ENCODE measurements around the gene MYLK4. TPM values are rescaled to one million over a fixed set of nuclear protein-coding genes. Genes with fewer than 3 reads are reported as not detected.
A peak's percentile ranks its signal among the peaks of the same experiment; 100 is the strongest.

MYLK4 gene
- total RNA-seq, 1 experiment from 2014 or later = 1.6 TPM

DNA sequence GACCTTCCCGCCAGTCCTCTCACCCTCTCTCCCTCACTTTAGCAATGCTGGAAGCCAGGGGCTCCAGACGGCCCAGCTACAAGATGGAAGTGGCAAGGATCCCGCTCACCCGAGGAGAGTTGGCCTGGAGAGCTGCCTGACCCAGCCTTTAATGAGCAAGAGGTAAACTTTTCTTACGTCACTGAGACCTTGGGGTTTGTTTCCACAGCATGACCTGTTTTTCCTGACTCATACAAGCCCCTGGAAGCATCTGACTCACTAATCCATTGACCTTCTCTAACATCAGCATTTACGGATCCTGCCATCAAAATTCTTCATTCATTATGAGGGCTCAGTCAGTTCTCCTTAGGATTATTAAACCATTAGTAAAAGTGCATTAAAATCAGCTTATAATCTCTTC is 120.4 kb downstream of the MYLK4 start:
- H3K4me1 ChIP-seq (replicated peaks; ENCODE audit: insufficient read depth) = peaks cover 25% of the 10 kb centered on the region
- H4K20me1 ChIP-seq (ENCODE audit: insufficient read depth) = no peaks in the 10 kb centered on the region
- CTCF ChIA-PET = no interaction called here
- peak; percentile 54 to 88 for DNase-seq
- TF ChIP-seq EZH2 (IDR thresholded peaks at IDR 0.05; ENCODE audit: low read depth) = no peak
- TF ChIP-seq, protein P1, sequence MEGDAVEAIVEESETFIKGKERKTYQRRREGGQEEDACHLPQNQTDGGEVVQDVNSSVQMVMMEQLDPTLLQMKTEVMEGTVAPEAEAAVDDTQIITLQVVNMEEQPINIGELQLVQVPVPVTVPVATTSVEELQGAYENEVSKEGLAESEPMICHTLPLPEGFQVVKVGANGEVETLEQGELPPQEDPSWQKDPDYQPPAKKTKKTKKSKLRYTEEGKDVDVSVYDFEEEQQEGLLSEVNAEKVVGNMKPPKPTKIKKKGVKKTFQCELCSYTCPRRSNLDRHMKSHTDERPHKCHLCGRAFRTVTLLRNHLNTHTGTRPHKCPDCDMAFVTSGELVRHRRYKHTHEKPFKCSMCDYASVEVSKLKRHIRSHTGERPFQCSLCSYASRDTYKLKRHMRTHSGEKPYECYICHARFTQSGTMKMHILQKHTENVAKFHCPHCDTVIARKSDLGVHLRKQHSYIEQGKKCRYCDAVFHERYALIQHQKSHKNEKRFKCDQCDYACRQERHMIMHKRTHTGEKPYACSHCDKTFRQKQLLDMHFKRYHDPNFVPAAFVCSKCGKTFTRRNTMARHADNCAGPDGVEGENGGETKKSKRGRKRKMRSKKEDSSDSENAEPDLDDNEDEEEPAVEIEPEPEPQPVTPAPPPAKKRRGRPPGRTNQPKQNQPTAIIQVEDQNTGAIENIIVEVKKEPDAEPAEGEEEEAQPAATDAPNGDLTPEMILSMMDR (conservative IDR thresholded peaks at IDR 0.05) = no peak
- no peaks in the 10 kb centered on the region for H3K36me3 ChIP-seq (ENCODE audit: low read depth)
- no peaks in the 10 kb centered on the region for H3K9me2 ChIP-seq (ENCODE audit: insufficient read depth)
- H2AFZ ChIP-seq = peak overlapping the region; percentile 35; the same call in 1 of the 2 replicates
- H3K79me2 ChIP-seq (ENCODE audit: low read depth) = no peaks in the 10 kb centered on the region
- no peak overlapping the region for H3K4me3 ChIP-seq
- intact Hi-C loops (cut with micrococcal nuclease; ENCODE audit: unreplicated experiment) = loop anchor here (2.0 to 5.0 kb wide), 5 partner anchors 52 to 523 kb away; no protein-coding TSS in a partner anchor
- peaks cover 16% of the 10 kb centered on the region for H3F3A ChIP-seq (ENCODE audit: insufficient read depth, low read depth)
- no peaks in the 10 kb centered on the region for H3K27me3 ChIP-seq (ENCODE audit: insufficient read depth, low read depth)
- peak overlapping the region; percentile 80 for H3K27ac ChIP-seq
- no TSS peak for BruUV-seq (replicated peaks)
- H3K4me2 ChIP-seq = peak overlapping the region; percentile 65
- no peaks in the 10 kb centered on the region for H3K9me3 ChIP-seq (ENCODE audit: insufficient read depth, low read depth)
- POLR2A ChIA-PET (ENCODE audit: unreplicated experiment) = interaction anchor here (0.6 to 0.7 kb wide), 2 partner anchors 385 to 714 kb away, joined by 3 to 9 read pairs; no protein-coding TSS in a partner anchor

DNA sequence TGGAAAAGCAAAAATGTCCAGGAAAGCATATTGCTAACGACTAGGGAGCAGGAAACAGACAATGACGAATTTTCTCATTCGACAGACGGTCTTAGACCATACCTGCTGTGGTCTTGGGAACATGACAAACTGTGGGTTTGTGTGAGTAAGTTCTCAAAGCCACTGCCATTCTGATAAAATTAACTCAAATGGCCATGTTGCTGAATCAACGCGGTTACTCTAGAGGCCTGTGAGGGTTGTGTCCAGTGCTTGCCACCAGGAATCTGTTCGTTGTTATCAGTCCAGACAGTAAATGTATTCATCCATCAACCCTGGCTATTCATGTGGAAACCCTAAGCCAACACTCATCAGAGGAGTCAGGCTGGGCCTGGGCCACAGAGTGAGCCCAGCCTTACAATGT is 124.3 kb downstream of the MYLK4 start:
- Histone ChIP-seq H3K4me1 (replicated peaks; ENCODE audit: insufficient read depth) (peaks cover 19% of the 10 kb centered on the region), H3K27ac (no peak overlapping the region), H3K9me3 (ENCODE audit: insufficient read depth, low read depth) (no peaks in the 10 kb centered on the region), H2AFZ (no peak overlapping the region), H4K20me1 (ENCODE audit: insufficient read depth) (no peaks in the 10 kb centered on the region), H3K4me3 (no peak overlapping the region), H3F3A (ENCODE audit: insufficient read depth, low read depth) (peaks cover 16% of the 10 kb centered on the region), H3K36me3 (ENCODE audit: low read depth) (no peaks in the 10 kb centered on the region), H3K79me2 (ENCODE audit: low read depth) (no peaks in the 10 kb centered on the region), H3K4me2 (no peak overlapping the region), H3K9me2 (ENCODE audit: insufficient read depth) (no peaks in the 10 kb centered on the region), H3K27me3 (ENCODE audit: insufficient read depth, low read depth) (no peaks in the 10 kb centered on the region)
- intact Hi-C loops (cut with micrococcal nuclease; ENCODE audit: unreplicated experiment) = no loop called here
- BruUV-seq (replicated peaks) = no TSS peak
- TF ChIP-seq, protein P1 (conservative IDR thresholded peaks at IDR 0.05) = no peak
- TF ChIP-seq EZH2 (IDR thresholded peaks at IDR 0.05; ENCODE audit: low read depth) = no peak
- ChIA-PET POLR2A (ENCODE audit: unreplicated experiment) (no interaction called here), CTCF (no interaction called here)
- DNase-seq = no peak

DNA sequence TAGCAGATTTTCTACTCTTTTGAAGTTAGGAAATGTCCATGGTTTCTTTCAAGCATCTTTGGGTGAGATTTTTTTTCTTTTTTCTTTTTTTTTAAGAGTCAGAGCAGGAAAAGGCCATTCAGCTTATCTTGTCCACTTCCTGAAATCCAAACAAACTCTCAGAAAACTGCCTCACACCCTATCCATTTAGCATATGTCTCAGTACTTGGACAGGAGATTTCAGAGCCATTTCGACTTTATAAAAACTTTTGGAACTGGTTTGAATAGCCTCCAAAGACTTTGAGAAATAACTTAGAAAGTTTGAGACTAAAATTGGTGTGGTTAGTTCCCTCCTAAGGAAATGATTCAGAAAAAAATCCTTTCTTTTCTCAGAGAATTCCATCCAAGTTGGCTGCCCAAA is 125.1 kb downstream of the MYLK4 start:
- CTCF ChIA-PET = no interaction called here
- no peaks in the 10 kb centered on the region for H4K20me1 ChIP-seq (ENCODE audit: insufficient read depth)
- H3K36me3 ChIP-seq (ENCODE audit: low read depth) = no peaks in the 10 kb centered on the region
- POLR2A ChIA-PET (ENCODE audit: unreplicated experiment) = no interaction called here
- H3F3A ChIP-seq (ENCODE audit: insufficient read depth, low read depth) = peaks cover 8% of the 10 kb centered on the region
- no TSS peak for BruUV-seq (replicated peaks)
- H3K4me1 ChIP-seq (replicated peaks; ENCODE audit: insufficient read depth) = peaks cover 10% of the 10 kb centered on the region
- no peaks in the 10 kb centered on the region for H3K27me3 ChIP-seq (ENCODE audit: insufficient read depth, low read depth)
- intact Hi-C loops (cut with micrococcal nuclease; ENCODE audit: unreplicated experiment) = no loop called here
- no peak for TF ChIP-seq EZH2 (IDR thresholded peaks at IDR 0.05; ENCODE audit: low read depth)
- TF ChIP-seq, protein P1 (conservative IDR thresholded peaks at IDR 0.05) = no peak
- no peaks in the 10 kb centered on the region for H3K79me2 ChIP-seq (ENCODE audit: low read depth)
- no peaks in the 10 kb centered on the region for H3K9me2 ChIP-seq (ENCODE audit: insufficient read depth)
- H3K27ac ChIP-seq = no peak overlapping the region
- no peak overlapping the region for H3K4me2 ChIP-seq
- no peak overlapping the region for H2AFZ ChIP-seq
- H3K4me3 ChIP-seq = no peak overlapping the region
- H3K9me3 ChIP-seq (ENCODE audit: insufficient read depth, low read depth) = no peaks in the 10 kb centered on the region
- no peak for DNase-seq
